SK-N-SH (cell line): ENCODE results near the gene DCUN1D2. TPM values are rescaled to one million over a fixed set of nuclear protein-coding genes. Genes with fewer than 3 reads are reported as not detected.

Experiments used
- CTCF ChIA-PET: fragments of 300-600, 350-600 bp; formaldehyde crosslinking; extraction: SDS; loops from one replicate; lab custom pipeline; 2021; lab: Yijun Ruan, JAX
- POLR2A ChIA-PET: fragments of 350-600 bp; sonication (Branson Sonifier 250); formaldehyde crosslinking; extraction: SDS; loops from one replicate; lab custom pipeline; 2020; ENCODE audit warnings: antibody characterized with exemption, inconsistent platforms; lab: Yijun Ruan, JAX
- DNase-seq: peaks from one replicate; pipeline ENCODE4 v3.0.0; 2012
- H2AFZ ChIP-seq: fragments of 200-600 bp; sonication (generic); 2 replicates; pipeline ENCODE4 v1.8.1; 2016; ENCODE audit warnings: antibody characterized with exemption, mild to moderate bottlenecking, low read depth
- H3F3A ChIP-seq: fragments of 200-600 bp; sonication (generic); replicated peaks from 2 replicates; pipeline ENCODE3; 2016; ENCODE audit warnings: antibody characterized with exemption, mild to moderate bottlenecking; ENCODE audit not compliant: insufficient read depth
- H3K27ac ChIP-seq, 2 experiments: fragments of 200-500 bp in 1 of 2; fragments of 200-600 bp in 1 of 2; sonication (Bioruptor generic) in 1 of 2; sonication (generic), shearing (Covaris generic) in 1 of 2; 2 replicates each; pipeline versions ENCODE4 v1.5.1 to v1.6.1; 2014 to 2016; ENCODE audit warnings: low read depth in 2 of 2, inconsistent platforms in 1 of 2, low read length in 1 of 2, mild to moderate bottlenecking in 1 of 2, mixed read lengths in 1 of 2
- H3K27me3 ChIP-seq: fragments of 200-600 bp; sonication (generic), shearing (Covaris generic); 2 replicates; pipeline ENCODE4 v1.6.1; 2016; ENCODE audit warnings: mixed run types; ENCODE audit not compliant: insufficient read depth
- H3K36me3 ChIP-seq, 2 experiments: fragments of 200-500 bp in 1 of 2; fragments of 200-600 bp in 1 of 2; sonication (Bioruptor generic) in 1 of 2; sonication (generic) in 1 of 2; replicated peaks in 1 of 2; 2 replicates each; pipeline versions ENCODE3 to v1.5.1; 2014 to 2016; ENCODE audit warnings: low read length in 1 of 2, mild to moderate bottlenecking in 1 of 2; ENCODE audit not compliant: insufficient read depth in 2 of 2, control insufficient read depth in 1 of 2
- H3K4me1 ChIP-seq, 2 experiments: fragments of 200-500 bp in 1 of 2; fragments of 200-600 bp in 1 of 2; sonication (Bioruptor generic) in 1 of 2; sonication (generic), shearing (Covaris generic) in 1 of 2; 2 replicates each; pipeline versions ENCODE4 v1.5.1 to v1.6.1; 2014 to 2016; ENCODE audit warnings: low read depth in 1 of 2, low read length in 1 of 2, mixed run types in 1 of 2; ENCODE audit not compliant: insufficient read depth in 2 of 2, control insufficient read depth in 1 of 2
- H3K4me2 ChIP-seq: fragments of 200-600 bp; sonication (generic), shearing (Covaris generic); 2 replicates; pipeline ENCODE4 v1.6.1; 2017; ENCODE audit warnings: mixed run types
- H3K4me3 ChIP-seq, 2 experiments: fragments of 200-500 bp in 1 of 2; fragments of 200-600 bp in 1 of 2; sonication (Bioruptor generic) in 1 of 2; sonication (generic), shearing (Covaris generic) in 1 of 2; 2 replicates each; pipeline versions ENCODE4 v1.5.1 to v1.8.1; 2014 to 2016; ENCODE audit warnings: low read depth in 2 of 2, inconsistent platforms in 1 of 2, low read length in 1 of 2, mild to moderate bottlenecking in 1 of 2, mixed read lengths in 1 of 2, moderate library complexity in 1 of 2
- H3K79me2 ChIP-seq: fragments of 200-600 bp; sonication (generic); 2 replicates; pipeline ENCODE4 v1.8.1; 2017; ENCODE audit warnings: mild to moderate bottlenecking; ENCODE audit not compliant: insufficient read depth
- H3K9ac ChIP-seq: fragments of 200-600 bp; sonication (generic); 2 replicates; pipeline ENCODE4 v1.6.1; 2017; ENCODE audit warnings: mixed run types
- H3K9me2 ChIP-seq: fragments of 200-600 bp; sonication (generic); 2 replicates; pipeline ENCODE4 v1.6.1; 2017; ENCODE audit warnings: mixed run types
- H3K9me3 ChIP-seq: fragments of 200-600 bp; sonication (generic); 2 replicates; pipeline ENCODE4 v1.6.1; 2017; ENCODE audit warnings: mixed run types, mild to moderate bottlenecking, moderate library complexity
- H4K20me1 ChIP-seq: fragments of 200-600 bp; sonication (generic); 2 replicates; pipeline ENCODE4 v1.6.1; 2017; ENCODE audit warnings: mild to moderate bottlenecking, mixed run types; ENCODE audit not compliant: insufficient read depth
- GABPA ChIP-seq: IDR thresholded peaks from 2 replicates; pipeline ENCODE4 v1.4.0; 2012; ENCODE audit warnings: low read depth, mild to moderate bottlenecking
- MXI1 ChIP-seq: IDR thresholded peaks from 2 replicates; pipeline ENCODE4 v1.6.1; 2012; ENCODE audit warnings: mild to moderate bottlenecking, low read depth, low read length, improper control_type of control experiment
- NFIC ChIP-seq: IDR thresholded peaks from 2 replicates; pipeline ENCODE4 v1.4.0; 2012; ENCODE audit warnings: borderline replicate concordance
- NRF1 ChIP-seq: IDR thresholded peaks from 2 replicates; pipeline ENCODE4 v1.6.1; 2012; ENCODE audit warnings: low read depth, mild to moderate bottlenecking, low read length
- PBX3 ChIP-seq: IDR thresholded peaks from 2 replicates; pipeline ENCODE4; 2012
- POLR2AphosphoS5 ChIP-seq: IDR thresholded peaks from 2 replicates; pipeline ENCODE4 v1.6.1; 2012; ENCODE audit warnings: low read depth, low read length
- RCOR1 ChIP-seq: fragments of 150-350 bp; IDR thresholded peaks from 2 replicates; pipeline ENCODE4 v1.6.1; 2017; ENCODE audit warnings: antibody characterized with exemption, low read length
- RFX5 ChIP-seq: IDR thresholded peaks from 2 replicates; pipeline ENCODE4 v1.6.1; 2012; ENCODE audit warnings: mild to moderate bottlenecking, improper control_type of control experiment, low read length
- RXRA ChIP-seq: IDR thresholded peaks from 2 replicates; pipeline ENCODE4 v1.4.0; 2012; ENCODE audit warnings: low read depth, mild to moderate bottlenecking, borderline replicate concordance
- SIN3A ChIP-seq: IDR thresholded peaks from 2 replicates; pipeline ENCODE4 v1.6.1; 2012; ENCODE audit warnings: low read depth, mild to moderate bottlenecking, low read length, moderate library complexity, borderline replicate concordance
- SMC3 ChIP-seq: IDR thresholded peaks from 2 replicates; pipeline ENCODE4 v1.6.1; 2012; ENCODE audit warnings: low read depth, low read length, improper control_type of control experiment
- TCF12 ChIP-seq: IDR thresholded peaks from 2 replicates; pipeline ENCODE4 v1.4.0; 2012
- USF1 ChIP-seq: IDR thresholded peaks from 2 replicates; pipeline ENCODE4 v1.4.0; 2012; ENCODE audit warnings: low read depth, borderline replicate concordance
- YY1 ChIP-seq: IDR thresholded peaks from 2 replicates; pipeline ENCODE4 v1.4.0; 2012; ENCODE audit warnings: low read depth, mild to moderate bottlenecking
- WGBS: methylation state at CpG from one replicate; pipeline ENCODE4 v1.1.6; 2017; ENCODE audit warnings: low lambda C conversion rate; 5-methylcytosine and 5-hydroxymethylcytosine counted together
- polyA plus RNA-seq, 3 experiments: library from polyadenylated mRNA; depleted of rRNA; stranded (reverse); fragments of >200 nt; gene quantifications; 2 replicates each; pipeline ENCODE4 v1.2.3, GENCODE V29; 2012
- TF ChIP-seq, protein P1 (sequence below): fragments of 200-600 bp; sonication (generic); IDR thresholded peaks from 2 replicates; pipeline ENCODE4 v1.6.1; 2017; ENCODE audit warnings: antibody characterized with exemption, mild to moderate bottlenecking, moderate library complexity
- TF ChIP-seq, protein P2 (sequence below): fragments of 150-350 bp; IDR thresholded peaks from 2 replicates; pipeline ENCODE4 v1.6.1; 2016; ENCODE audit warnings: mild to moderate bottlenecking, low read depth, low read length

DCUN1D2 gene
- polyA plus RNA-seq, 1 of the 3 experiments (the other 2 are of a cell fraction): 11.0 TPM

DNA sequence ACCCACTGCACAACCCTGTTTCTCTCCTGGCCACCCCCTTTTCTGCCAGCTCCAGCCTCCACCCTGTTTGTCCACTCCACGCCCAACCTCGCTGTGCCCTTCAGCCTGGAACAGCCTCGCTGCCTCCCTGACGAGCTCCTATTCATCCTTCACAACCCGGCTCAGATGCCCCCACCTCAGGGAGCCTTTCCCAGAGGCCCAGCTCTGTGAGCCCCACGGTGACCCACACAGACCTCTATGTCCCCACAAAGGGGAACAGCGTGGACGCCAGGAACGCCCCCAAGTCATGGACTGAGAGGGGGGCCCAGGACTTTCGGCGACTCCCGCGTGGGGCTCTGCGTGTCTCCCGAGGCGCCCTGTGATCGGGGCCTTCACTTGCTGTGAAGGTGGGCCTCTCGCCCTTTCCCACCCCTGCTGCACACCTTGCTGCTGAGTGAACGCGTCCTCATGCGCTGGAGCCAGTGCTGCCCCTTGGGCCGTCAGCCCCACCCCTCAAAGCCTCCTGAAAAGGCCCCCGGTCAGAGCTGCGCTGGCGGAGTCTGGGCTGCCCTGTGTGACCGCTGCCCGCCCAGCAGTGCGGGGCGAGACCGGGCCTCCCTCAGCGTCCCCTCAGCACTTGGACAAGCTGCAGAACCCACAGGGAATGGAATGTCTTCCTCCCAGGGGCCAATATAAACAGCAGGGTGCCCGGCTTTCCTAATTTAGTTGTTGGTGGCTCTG, 77.2 kb downstream of the DCUN1D2 start:
- Histone ChIP-seq H3K9ac (no peak overlapping the region), H3K27ac (no peak overlapping the region), H3K79me2 (no peaks in the 10 kb centered on the region), H3K4me1 (peaks cover 8 to 15% of the 10 kb centered on the region in 2 experiments), H3K4me2 (no peak overlapping the region), H3K9me2 (no peaks in the 10 kb centered on the region), H3K4me3 (no peak overlapping the region), H4K20me1 (no peaks in the 10 kb centered on the region), H2AFZ (no peak overlapping the region), H3K36me3 (no peaks in the 10 kb centered on the region), H3F3A (peaks cover 4% of the 10 kb centered on the region)
- ChIA-PET POLR2A (no interaction called here), CTCF (interaction anchor here (0.7 kb wide), 1 partner anchor 18 kb away, joined by 3 read pairs; no protein-coding TSS in a partner anchor)
- DNase-seq: no peak
- WGBS: 90% methylated on average over 21 of the region's 32 CpGs
- TF ChIP-seq SMC3 (no peak), TCF12 (no peak), POLR2AphosphoS5 (no peak), SIN3A (no peak), NRF1 (no peak), USF1 (no peak), YY1 (no peak), PBX3 (no peak), RCOR1 (no peak), RFX5 (no peak), GABPA (no peak), RXRA (no peak), MXI1 (no peak), NFIC (no peak)
- TF ChIP-seq, protein P1, sequence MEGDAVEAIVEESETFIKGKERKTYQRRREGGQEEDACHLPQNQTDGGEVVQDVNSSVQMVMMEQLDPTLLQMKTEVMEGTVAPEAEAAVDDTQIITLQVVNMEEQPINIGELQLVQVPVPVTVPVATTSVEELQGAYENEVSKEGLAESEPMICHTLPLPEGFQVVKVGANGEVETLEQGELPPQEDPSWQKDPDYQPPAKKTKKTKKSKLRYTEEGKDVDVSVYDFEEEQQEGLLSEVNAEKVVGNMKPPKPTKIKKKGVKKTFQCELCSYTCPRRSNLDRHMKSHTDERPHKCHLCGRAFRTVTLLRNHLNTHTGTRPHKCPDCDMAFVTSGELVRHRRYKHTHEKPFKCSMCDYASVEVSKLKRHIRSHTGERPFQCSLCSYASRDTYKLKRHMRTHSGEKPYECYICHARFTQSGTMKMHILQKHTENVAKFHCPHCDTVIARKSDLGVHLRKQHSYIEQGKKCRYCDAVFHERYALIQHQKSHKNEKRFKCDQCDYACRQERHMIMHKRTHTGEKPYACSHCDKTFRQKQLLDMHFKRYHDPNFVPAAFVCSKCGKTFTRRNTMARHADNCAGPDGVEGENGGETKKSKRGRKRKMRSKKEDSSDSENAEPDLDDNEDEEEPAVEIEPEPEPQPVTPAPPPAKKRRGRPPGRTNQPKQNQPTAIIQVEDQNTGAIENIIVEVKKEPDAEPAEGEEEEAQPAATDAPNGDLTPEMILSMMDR: no peak
- TF ChIP-seq, protein P2, sequence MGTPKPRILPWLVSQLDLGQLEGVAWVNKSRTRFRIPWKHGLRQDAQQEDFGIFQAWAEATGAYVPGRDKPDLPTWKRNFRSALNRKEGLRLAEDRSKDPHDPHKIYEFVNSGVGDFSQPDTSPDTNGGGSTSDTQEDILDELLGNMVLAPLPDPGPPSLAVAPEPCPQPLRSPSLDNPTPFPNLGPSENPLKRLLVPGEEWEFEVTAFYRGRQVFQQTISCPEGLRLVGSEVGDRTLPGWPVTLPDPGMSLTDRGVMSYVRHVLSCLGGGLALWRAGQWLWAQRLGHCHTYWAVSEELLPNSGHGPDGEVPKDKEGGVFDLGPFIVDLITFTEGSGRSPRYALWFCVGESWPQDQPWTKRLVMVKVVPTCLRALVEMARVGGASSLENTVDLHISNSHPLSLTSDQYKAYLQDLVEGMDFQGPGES: no peak
- TF ChIP-seq, all 33 proteins: peak for 0
- H3K27me3 ChIP-seq: no peaks in the 10 kb centered on the region
- no peaks in the 10 kb centered on the region for H3K9me3 ChIP-seq
